Measurements from ENCODE around the gene PARD3B.

Gene PARD3B

DNA sequence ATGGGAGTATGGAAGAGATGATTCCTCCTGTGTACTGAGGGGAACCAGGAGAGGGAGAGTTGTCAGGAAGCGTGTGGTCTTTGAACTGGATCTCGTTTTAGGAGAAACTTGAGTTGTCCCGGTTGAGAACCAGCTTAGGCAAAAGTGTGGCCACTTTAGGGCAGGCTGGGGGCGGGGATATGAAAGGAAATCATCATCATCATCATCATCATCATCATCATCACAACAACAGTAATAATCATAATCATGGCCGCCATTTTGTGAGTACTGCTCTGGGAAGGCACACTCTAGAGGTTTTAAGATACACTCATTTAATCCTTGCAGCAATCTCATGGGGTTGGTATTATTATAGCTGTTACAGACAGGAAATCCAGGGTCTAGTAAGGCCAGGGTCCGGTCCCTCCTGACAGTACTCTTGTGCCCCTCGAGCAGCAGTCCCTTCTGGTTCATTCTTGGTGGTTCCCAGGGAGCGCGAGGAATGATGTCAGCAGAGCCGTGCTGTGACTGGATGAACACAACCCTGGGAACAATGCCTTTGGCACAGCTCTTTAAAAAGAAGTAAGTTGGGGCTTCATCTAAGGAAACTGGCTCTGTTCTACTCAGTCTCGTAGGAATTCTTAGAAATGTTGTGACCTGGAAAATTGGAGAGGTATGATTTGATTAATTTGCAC is 33.8 kb downstream of the PARD3B start:
- H3K36me3 ChIP-seq (ENCODE audit: low read depth), result no peaks in the 10 kb centered on the region
- H3K4me1 ChIP-seq (ENCODE audit: insufficient read depth, poor library complexity, severe bottlenecking), result no peaks in the 10 kb centered on the region
- H3K27me3 ChIP-seq (ENCODE audit: insufficient read depth, poor library complexity, severe bottlenecking), result no peaks in the 10 kb centered on the region
- ATAC-seq (ENCODE audit: low read depth), result no peak
- DNase-seq (ENCODE audit: low spot score), result no peak
- H3K9me3 ChIP-seq (ENCODE audit: severe bottlenecking), result no peaks in the 10 kb centered on the region
- H3K27ac ChIP-seq (ENCODE audit: poor library complexity, severe bottlenecking), result no peak overlapping the region
- TF ChIP-seq, protein P1, sequence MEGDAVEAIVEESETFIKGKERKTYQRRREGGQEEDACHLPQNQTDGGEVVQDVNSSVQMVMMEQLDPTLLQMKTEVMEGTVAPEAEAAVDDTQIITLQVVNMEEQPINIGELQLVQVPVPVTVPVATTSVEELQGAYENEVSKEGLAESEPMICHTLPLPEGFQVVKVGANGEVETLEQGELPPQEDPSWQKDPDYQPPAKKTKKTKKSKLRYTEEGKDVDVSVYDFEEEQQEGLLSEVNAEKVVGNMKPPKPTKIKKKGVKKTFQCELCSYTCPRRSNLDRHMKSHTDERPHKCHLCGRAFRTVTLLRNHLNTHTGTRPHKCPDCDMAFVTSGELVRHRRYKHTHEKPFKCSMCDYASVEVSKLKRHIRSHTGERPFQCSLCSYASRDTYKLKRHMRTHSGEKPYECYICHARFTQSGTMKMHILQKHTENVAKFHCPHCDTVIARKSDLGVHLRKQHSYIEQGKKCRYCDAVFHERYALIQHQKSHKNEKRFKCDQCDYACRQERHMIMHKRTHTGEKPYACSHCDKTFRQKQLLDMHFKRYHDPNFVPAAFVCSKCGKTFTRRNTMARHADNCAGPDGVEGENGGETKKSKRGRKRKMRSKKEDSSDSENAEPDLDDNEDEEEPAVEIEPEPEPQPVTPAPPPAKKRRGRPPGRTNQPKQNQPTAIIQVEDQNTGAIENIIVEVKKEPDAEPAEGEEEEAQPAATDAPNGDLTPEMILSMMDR (IDR thresholded peaks at IDR 0.05; ENCODE audit: poor library complexity, severe bottlenecking), result no peak
- H3K4me3 ChIP-seq (ENCODE audit: severe bottlenecking), result no peak overlapping the region

DNA sequence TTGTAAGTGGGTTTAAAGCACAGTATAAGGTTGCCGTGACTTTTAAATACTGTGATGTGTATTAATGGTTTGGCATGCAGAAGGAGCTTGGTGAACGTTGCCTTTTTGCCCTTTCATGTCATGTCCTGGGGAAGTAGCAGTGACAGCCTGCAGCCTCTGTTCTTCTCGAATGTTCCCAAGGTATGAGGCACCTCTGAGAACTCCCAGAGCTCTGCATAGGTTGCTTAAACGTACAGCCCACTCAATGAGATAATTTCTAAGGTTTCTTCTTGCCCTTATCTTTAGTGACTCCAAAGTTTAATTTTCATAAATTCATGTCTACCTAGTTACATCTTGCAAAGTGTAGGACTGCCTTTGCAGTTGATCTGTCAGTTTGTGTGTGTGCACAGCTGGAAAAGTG is 36.7 kb downstream of the PARD3B start:
- no peak for ATAC-seq (ENCODE audit: low read depth)

DNA sequence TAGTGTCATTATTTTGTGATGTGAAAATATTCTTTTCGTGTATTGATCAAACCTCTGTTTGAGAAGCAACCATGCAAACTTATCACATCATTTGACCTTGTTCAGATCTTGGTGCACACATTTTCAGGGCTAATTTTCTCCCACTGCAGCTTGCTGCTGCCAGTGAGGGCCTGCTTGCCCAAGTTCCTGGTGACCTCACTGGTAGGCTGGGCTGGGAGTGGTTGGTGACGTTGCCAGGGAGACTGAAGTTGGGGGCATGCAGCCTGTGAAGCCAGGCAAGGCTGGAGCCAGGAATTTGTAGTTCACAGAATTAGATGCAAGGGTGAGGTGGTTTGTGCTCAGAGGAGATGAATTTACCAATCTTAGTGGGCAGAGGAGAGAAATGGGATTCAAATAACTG is 38.5 kb downstream of the PARD3B start:
- Histone ChIP-seq H3K9me3 (ENCODE audit: severe bottlenecking) (no peaks in the 10 kb centered on the region), H3K4me3 (ENCODE audit: severe bottlenecking) (no peak overlapping the region), H3K36me3 (ENCODE audit: low read depth) (no peaks in the 10 kb centered on the region), H3K27ac (ENCODE audit: poor library complexity, severe bottlenecking) (no peak overlapping the region), H3K27me3 (ENCODE audit: insufficient read depth, poor library complexity, severe bottlenecking) (no peaks in the 10 kb centered on the region), H3K4me1 (ENCODE audit: insufficient read depth, poor library complexity, severe bottlenecking) (no peaks in the 10 kb centered on the region)
- ATAC-seq (ENCODE audit: low read depth) (no peak), DNase-seq (ENCODE audit: low spot score) (no peak)
- TF ChIP-seq, protein P1 (IDR thresholded peaks at IDR 0.05; ENCODE audit: poor library complexity, severe bottlenecking), result no peak

More for the DNA sequence above, 36.7 kb downstream of the PARD3B start:
- Histone ChIP-seq H3K9me3 (ENCODE audit: severe bottlenecking) (no peaks in the 10 kb centered on the region), H3K4me3 (ENCODE audit: severe bottlenecking) (no peak overlapping the region), H3K27me3 (ENCODE audit: insufficient read depth, poor library complexity, severe bottlenecking) (no peaks in the 10 kb centered on the region), H3K27ac (ENCODE audit: poor library complexity, severe bottlenecking) (no peak overlapping the region), H3K36me3 (ENCODE audit: low read depth) (no peaks in the 10 kb centered on the region), H3K4me1 (ENCODE audit: insufficient read depth, poor library complexity, severe bottlenecking) (no peaks in the 10 kb centered on the region)
- DNase-seq (ENCODE audit: low spot score), result no peak
- TF ChIP-seq, protein P1 (IDR thresholded peaks at IDR 0.05; ENCODE audit: poor library complexity, severe bottlenecking), result no peak

DNA sequence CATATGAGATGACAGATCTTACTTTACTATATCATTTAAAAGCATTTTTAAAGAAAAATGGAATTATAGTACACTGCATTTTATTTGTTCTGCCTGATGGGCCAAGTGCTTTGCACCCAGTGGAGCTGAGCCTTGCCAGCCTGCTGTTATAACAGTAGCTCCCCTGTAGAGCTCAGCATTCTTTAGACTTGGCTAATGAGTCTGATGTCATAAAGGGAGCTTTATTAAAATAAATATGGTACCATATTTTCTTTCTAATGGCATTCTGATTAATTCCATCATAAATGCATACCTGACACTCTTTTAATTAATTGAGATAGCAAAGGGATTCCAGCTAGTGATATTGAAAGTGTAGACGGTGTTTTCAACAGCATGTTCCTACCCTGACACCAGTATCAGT is 40.7 kb downstream of the PARD3B start:
- H3K9me3 ChIP-seq (ENCODE audit: severe bottlenecking), result no peaks in the 10 kb centered on the region
- DNase-seq (ENCODE audit: low spot score) (no peak), ATAC-seq (ENCODE audit: low read depth) (no peak)
- H3K27ac ChIP-seq (ENCODE audit: poor library complexity, severe bottlenecking), result no peak overlapping the region
- H3K4me3 ChIP-seq (ENCODE audit: severe bottlenecking), result no peak overlapping the region
- no peaks in the 10 kb centered on the region for H3K36me3 ChIP-seq (ENCODE audit: low read depth)
- H3K27me3 ChIP-seq (ENCODE audit: insufficient read depth, poor library complexity, severe bottlenecking), result no peaks in the 10 kb centered on the region
- TF ChIP-seq, protein P1 (IDR thresholded peaks at IDR 0.05; ENCODE audit: poor library complexity, severe bottlenecking), result no peak
- no peaks in the 10 kb centered on the region for H3K4me1 ChIP-seq (ENCODE audit: insufficient read depth, poor library complexity, severe bottlenecking)

DNA sequence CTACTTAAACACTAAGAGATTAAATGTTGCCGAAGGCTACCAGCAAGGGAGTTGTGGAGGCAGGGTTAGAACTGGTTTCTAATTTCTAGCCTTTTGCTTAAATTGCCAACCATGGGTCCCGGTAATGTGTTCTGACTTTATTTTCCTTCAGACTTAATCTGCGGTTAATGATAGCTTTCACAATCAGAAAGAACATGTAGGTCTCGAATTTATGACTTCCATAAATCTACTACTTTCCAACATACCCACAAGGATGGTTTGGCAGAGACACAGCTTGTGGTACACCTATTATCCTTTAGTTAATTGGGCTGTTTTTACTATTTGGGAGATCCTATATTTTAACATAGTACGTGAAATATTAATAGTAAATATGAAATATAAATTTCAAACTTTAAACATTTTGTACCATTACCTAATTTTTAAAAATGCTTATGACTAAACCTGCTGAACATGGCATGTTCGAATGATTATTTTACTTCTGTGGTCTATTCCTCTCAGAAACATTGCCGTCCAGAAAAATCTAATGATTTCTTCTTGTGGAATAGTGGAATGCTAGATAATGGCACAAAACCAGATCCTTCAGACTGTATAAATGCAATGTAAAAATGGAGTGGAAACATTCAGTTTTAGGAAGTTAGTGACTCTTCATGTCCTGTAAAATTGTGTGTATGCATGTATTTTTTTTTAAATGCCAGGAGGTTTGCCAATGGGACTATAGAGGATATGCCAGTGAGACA is 41.3 kb downstream of the PARD3B start:
- Histone ChIP-seq H3K4me3 (ENCODE audit: severe bottlenecking) (no peak overlapping the region), H3K36me3 (ENCODE audit: low read depth) (no peaks in the 10 kb centered on the region), H3K27ac (ENCODE audit: poor library complexity, severe bottlenecking) (no peak overlapping the region), H3K9me3 (ENCODE audit: severe bottlenecking) (no peaks in the 10 kb centered on the region), H3K27me3 (ENCODE audit: insufficient read depth, poor library complexity, severe bottlenecking) (no peaks in the 10 kb centered on the region), H3K4me1 (ENCODE audit: insufficient read depth, poor library complexity, severe bottlenecking) (no peaks in the 10 kb centered on the region)
- DNase-seq (ENCODE audit: low spot score) (no peak), ATAC-seq (ENCODE audit: low read depth) (no peak)
- TF ChIP-seq, protein P1 (IDR thresholded peaks at IDR 0.05; ENCODE audit: poor library complexity, severe bottlenecking), result no peak
